HG03103 (cell line): ENCODE data around the gene SOCS2.

Experiments used
- ATAC-seq: cut with Tn5 transposase; IDR thresholded peaks from one replicate; pipeline ENCODE4 v1.9.1; 2021; ENCODE audit warnings: low read depth; ENCODE audit not compliant: unreplicated experiment

SOCS2 gene

DNA sequence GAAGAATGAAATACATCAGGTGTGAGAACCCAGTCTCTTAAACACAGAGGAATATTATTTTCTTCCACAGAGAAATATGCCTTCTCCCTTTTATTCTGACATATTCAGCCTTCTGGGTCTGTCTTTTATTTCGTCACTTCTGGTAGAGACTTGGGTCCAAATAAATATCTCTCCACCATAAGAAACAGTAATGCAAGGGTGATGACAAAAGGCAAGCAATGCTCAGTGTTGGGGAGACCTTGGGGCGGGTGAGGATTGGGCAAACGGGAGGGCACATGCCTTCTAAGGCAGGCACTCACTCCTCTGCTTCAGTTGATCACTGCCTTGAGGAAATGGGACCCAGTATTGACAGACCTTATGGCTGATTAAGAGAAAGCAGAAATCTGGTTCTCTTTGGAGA is 6.7 kb upstream of the SOCS2 start:
- no peak for ATAC-seq

- ATAC-seq, result no peak
Measured at GRCh38 chr12:93567174-93567573, 5.3 kb upstream of the SOCS2 start.

GRCh38 chr12:93568091-93568490 is 4.4 kb upstream of the SOCS2 start:
- ATAC-seq, result no peak

DNA sequence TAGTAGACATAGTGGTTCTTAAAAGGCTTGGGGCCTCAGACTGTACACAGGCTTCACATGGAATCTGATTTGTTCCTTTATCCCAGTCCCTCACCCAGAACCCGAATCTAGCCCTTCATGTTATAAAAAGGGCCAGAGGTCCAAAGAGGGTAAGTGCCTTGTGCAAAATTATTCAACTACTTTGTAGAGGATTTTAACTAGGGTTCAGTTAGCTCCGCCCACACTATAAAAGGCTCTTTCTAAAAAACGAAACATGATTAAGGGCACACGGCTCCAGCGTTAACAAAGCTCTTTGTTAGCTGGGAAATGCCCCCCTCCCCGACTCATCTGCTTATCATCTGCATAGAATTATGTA is 3.2 kb upstream of the SOCS2 start:
- ATAC-seq, result no peak

DNA sequence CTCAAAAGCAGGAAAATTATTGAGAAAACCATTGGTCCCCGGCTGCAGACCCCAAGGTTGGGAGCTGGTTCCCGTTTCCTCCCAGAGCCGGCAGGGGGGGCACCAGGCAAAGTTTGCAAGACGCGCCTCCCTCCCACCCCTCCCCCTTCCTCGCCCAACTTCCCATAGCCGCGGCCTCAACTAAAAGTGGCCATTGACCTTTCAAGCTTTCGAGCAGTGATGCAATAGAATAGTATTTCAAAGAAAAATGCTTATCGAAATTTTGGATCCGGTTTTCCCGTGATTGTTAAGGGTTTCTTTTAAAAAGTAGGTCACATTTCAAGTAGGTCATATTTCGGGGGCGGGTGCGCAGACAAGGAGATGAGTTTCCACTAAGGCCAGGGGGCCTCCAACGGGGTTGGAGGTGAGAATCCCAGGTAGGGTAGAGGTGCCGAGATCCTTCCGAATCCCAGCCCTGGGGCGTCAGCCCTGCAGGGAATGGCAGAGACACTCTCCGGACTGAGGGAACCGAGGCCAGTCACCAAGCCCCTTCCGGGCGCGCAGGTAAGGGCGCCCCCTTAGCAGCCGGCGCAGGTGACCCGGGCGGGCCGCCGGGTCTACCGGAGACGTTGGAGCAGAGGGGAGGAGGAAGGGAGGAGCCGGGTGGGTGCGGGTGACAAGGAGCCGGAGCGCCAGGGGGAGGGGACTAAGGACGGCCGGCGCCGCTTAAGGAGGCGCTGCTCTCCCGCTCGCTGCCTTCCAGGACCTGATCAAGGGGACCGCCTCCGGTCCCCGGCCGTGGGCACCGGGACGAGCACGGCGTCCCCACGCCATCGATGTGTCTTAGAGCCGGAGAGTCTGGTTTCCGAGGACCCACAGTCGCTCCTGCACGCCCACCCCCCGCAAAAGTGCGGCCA is 2.6 kb upstream of the SOCS2 start:
- peak; percentile 30 for ATAC-seq

- peak; percentile 34 for ATAC-seq
Measured at GRCh38 chr12:93570552-93571364, 1.7 kb upstream of the SOCS2 start.

DNA sequence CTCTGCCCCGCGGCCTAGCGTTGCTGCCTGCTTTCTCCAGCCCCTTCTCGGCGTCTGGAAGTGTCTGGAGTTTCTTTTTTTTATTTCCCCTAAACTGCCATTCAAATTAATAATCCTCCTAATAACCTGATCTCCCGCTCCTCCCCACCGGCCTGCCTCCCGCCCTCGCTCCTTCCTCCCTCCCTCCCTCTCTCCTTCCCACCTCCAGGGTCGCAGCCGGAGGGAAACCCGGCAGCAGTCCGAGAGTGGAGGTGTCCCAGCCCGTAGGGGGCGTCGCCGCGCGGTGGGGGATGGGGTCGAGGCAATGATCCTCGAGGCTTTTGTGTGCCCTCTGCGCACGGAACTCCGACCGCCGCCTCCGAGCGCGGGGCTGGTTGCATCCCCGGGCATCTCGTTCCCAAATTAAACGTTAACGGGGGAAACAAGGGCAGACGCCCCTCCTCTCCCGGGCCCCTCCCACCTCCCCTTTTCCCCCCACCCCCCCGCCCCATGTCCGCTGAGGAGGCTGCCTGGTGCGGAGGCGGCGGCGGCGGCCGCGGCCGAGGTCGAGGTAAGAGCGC is 1.0 kb upstream of the SOCS2 start:
- ATAC-seq, result no peak

- ATAC-seq, result no peak
Measured at GRCh38 chr12:93572712-93573551, 457 bp downstream of the SOCS2 start.

DNA sequence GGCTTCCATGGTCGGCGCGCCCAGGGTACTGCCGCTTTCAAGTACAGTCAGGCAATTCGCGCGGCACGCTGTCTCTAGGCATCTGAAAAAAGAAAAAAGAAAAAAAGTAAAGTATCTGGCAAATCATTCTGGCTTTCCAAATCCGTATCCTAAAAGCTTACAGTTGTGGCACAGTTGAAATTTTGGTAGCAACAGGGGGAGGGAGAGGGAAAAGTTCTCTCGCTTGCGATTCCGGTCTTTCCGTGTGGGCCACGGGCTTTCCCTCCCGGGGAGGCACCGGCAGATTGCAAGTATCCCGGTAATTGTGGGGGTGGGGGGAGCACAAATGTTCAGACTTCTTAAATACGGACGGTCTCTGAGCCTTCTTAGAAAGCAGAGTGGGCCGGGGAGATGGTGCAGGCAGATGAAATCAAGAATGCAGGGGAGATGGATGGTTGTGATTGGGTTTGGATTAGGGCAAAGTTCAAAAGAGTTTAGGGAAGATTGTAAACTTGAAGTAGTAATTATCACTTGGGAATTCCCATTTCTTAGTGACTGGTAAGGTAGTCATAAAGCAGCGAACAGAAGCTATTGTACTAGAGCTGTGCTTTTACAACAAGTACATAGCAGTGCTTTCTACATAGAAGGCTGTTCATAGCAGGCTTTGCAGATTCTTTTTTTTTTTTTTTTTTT is 1.2 kb downstream of the SOCS2 start:
- no peak for ATAC-seq

- no peak for ATAC-seq
Measured at GRCh38 chr12:93577222-93577621, 4.7 kb downstream of the SOCS2 start.

DNA sequence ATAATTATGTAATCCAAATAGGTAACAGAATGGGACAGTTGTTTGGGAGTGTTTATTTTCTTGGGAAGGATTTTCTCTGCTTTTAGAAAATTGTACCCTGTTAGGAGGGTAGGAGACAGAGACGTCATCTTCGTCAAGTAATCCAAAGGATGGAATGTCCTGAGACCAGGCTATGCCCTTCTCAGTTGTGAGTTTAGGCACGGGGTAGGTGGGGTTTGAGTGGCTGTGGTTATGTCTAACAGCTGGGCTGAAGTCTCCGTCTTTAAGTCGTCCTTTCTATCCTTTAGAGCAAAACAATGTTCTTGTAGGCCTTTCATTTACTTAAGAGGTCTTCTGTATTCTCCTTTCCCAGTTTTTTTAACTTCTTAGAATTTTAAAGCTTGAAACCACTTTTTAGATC is 5.7 kb downstream of the SOCS2 start:
- no peak for ATAC-seq

DNA sequence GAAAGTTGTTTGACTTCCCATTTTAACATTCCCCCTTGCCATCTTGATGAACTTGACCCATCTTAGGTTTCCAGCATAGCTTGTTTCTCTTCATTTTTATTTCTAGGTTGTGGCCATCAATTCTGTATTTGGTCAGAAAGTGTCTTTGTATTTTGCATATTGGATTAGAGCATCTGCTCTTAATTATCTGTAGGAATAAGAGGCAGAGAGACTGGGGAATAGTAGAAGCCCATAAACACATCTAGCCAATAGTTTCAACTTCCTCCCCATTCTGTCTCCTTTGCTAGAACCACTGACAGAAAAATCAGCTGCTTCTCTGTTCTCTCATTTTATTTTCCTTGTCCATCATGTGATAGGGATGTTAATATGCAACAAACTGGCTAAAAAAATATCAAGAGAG is 8.2 kb downstream of the SOCS2 start:
- no peak for ATAC-seq

DNA sequence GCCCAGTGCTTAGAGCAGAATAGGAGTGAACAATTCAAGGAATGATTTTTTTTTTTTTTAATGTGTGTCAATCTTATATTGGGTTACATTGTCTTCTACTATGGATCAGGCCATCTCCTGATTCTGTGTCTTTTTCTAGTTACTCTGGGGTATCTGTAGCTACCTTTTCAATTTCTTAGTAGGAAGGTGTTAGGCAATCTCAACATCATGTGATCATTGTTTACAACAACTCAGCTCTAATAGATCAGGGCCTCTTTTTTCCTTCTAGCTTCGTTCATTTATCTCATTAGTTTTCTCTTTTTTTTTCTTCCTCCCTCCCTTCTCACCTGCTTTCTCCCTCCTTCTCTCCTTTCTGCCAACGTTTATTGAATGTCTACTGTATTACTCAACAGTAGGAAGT is 8.9 kb downstream of the SOCS2 start:
- ATAC-seq, result no peak

- no peak for ATAC-seq
Measured at GRCh38 chr12:93582351-93582750, 9.9 kb downstream of the SOCS2 start.

GRCh38 chr12:93583627-93584392 is 11.3 kb downstream of the SOCS2 start:
- ATAC-seq, result no peak

DNA sequence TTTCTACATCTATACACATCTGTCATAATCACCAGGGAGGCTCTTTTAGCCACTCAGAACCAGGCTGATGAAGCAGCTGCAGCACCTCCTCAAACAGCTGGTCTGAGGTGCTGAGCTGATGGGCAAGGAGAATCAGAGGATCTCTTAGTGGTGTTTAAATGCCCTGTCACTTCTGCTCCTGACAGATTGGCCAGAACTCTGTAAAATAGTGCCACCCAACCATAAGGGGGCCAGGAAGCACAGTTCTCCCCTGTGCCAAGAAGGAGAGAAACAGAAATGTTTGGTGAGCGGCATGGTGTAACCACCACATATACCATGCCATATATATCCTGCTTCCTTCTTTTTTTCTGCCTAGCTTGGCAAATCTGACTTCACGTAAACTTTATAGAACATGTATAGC is 12.8 kb downstream of the SOCS2 start:
- no peak for ATAC-seq

- ATAC-seq, result no peak
Measured at GRCh38 chr12:93587611-93588010, 15.1 kb downstream of the SOCS2 start.

GRCh38 chr12:93589081-93589480 is 16.6 kb downstream of the SOCS2 start:
- no peak for ATAC-seq

GRCh38 chr12:93591137-93591868 is 18.8 kb downstream of the SOCS2 start:
- ATAC-seq, result no peak
